LNCAP (cell line): ENCODE results near the gene PAX5.

Source experiments
- TF ChIP-seq, protein P1 (sequence below): fragments of 450-650 bp; IDR thresholded peaks from 2 replicates; pipeline ENCODE4 v1.5.1; 2017; ENCODE audit warnings: mild to moderate bottlenecking

The PAX5 gene

DNA sequence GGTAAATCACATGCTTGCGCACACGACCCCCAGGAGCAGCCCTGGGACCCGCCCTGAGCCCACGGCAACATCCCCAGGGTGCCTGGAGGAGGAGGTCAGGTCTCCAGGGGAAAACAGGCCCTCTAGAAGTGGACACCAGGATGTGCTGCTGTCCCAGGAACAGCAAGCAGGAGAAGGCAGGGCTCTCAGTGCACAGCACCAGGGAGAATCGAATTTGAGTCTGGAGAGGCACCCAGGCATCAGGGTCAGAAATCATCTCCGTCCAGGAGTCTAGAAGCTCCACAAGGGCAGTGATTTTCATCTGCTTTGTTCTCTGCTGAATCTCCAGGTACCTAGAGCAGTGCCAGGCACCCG is 93.6 kb downstream of the PAX5 start:
- TF ChIP-seq, protein P1, sequence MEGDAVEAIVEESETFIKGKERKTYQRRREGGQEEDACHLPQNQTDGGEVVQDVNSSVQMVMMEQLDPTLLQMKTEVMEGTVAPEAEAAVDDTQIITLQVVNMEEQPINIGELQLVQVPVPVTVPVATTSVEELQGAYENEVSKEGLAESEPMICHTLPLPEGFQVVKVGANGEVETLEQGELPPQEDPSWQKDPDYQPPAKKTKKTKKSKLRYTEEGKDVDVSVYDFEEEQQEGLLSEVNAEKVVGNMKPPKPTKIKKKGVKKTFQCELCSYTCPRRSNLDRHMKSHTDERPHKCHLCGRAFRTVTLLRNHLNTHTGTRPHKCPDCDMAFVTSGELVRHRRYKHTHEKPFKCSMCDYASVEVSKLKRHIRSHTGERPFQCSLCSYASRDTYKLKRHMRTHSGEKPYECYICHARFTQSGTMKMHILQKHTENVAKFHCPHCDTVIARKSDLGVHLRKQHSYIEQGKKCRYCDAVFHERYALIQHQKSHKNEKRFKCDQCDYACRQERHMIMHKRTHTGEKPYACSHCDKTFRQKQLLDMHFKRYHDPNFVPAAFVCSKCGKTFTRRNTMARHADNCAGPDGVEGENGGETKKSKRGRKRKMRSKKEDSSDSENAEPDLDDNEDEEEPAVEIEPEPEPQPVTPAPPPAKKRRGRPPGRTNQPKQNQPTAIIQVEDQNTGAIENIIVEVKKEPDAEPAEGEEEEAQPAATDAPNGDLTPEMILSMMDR = no peak

DNA sequence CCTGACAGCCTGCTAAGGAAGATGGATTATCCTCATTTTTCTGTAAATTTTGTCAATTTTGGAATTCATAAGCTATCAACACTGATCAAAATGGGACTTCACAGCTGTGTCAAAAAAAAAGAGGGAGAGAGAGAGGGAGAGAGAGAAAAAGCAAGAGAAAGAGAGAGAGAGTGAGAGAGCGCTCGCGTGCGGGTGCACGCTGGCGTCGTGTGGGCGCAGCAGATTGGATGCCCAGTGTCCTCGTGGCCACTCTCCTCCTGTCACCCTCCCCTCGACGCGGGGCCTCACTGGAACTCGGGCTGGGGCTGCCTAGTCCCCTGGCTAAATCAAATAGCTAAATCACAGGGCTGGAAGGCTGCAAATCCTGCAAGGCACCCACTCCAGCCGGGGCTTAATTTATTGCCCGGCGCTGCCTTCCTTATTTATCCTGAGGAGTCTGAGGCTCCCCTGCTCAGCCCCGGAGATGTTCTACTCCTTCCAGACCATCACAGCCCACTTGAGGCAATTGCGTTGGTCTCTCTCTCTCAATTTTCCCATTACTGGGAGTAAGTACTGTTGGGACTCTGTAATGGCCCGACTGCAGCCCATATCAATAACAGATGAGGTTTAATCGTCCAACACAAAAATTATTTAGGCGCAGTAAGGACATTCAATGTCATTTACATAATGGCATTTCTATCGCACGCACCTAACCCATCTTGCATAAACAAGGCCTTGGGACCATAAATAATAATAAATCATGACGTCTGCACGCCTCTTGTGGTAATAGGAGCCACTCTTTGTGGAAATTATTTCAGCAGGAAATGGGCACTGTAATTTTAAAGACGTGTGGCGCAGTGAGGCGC is 94.2 kb downstream of the PAX5 start:
- TF ChIP-seq, protein P1 = no peak

DNA sequence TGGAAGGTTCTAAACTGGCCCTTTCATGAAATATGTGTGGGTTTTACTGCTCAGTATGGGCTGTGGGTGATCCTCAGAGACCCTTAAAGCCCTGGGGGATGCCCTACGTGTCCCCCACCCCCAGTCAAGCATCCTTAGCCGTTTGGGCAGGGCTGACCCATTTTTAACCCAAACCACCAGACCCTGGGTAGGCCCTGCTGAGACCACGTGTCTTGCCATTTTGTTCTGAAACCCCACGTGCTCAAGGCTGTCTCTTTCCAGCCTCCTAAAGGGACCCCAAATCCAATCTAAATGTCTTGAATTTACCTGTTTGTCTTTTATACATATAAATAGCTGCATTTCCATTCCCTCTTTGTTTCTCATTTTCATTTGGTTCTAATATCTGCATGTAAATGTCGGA is 94.9 kb downstream of the PAX5 start:
- TF ChIP-seq, protein P1 = no peak

DNA sequence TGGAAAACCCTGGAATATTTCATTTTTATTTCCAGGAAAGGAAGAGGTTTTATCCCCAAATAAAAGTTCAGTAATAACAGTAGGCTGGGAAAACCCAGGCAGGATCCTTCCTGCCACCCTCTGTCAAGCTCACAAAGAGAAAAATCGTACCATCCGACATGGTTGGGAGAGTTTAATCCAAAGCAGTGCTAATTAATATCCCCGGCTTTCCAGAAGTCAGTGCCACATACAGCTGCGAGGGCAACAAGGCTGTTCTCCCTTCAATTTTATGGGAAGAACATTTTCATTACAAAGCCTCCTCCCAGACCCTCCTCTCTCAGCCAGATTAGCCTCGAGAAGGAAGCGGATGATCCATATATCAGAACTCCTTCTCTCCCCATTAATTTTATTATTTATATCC is 95.5 kb downstream of the PAX5 start:
- TF ChIP-seq, protein P1 = no peak

DNA sequence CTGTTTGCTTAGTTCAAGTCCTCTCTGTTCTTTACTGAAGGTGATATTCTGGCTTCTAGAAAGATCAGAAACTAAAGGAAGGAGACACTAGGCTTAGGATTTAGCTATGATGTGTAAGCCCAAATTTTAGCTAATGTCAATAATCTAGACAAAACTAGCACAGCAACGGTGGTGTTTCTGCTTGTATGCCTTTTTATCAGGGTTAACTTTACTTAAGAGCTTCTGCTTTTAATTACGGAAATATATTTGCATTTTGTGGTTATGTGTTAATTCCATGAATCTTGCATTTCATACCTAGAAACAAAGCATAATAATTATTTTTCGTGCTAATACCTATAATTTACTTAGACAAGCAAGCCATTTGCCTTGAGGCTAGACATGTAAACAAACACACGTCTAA is 96.1 kb downstream of the PAX5 start:
- TF ChIP-seq, protein P1 = no peak

DNA sequence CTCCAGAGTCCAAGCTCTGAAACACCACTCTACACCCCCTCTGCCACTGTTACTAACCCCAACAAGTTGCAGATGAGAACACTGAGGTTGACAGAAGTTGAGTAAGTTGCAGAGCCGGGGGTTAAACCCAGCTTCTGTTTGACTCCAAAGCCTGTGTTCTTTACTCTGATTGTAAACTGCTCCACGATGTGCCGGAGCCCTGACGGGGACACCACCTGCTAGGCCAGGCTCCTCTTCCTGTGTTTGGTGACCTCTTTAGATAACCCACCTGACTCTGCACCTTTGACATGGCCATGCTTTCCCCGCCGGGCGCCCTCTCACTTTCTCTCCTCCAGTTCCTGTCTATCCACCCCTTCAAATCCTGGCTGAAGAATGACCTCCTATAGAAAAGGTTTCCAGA is 96.7 kb downstream of the PAX5 start:
- TF ChIP-seq, protein P1 = no peak

DNA sequence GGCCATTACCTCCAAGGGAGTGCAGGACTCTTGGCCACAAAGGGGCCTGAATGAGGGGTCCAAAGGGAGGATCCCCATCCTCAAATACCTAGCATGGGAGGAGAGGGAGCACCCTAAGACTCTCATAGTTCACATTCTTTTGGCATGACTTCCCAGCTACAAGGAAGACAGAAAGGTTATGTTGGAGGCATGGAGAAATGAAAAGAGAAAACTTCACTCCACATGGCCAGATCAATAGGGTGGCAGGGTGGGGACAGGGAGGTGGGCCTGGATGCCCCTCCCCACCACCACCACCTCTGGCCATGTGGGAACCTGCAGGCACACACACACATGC is 97.6 kb downstream of the PAX5 start:
- TF ChIP-seq, protein P1 = no peak
